GM21786 (cell line): ENCODE results near the gene JAK1.
A peak's percentile ranks its signal among the peaks of the same experiment; 100 is the strongest.
"Not testable (repeated sequence)": the region's sequence is repeated elsewhere in the genome, so short reads cannot be mapped to it uniquely, and the experiment has no call there.

Source experiments
- ATAC-seq: cut with Tn5 transposase; IDR thresholded peaks from one replicate; pipeline ENCODE4 v1.9.1; 2021; ENCODE audit not compliant: unreplicated experiment

Gene JAK1

DNA sequence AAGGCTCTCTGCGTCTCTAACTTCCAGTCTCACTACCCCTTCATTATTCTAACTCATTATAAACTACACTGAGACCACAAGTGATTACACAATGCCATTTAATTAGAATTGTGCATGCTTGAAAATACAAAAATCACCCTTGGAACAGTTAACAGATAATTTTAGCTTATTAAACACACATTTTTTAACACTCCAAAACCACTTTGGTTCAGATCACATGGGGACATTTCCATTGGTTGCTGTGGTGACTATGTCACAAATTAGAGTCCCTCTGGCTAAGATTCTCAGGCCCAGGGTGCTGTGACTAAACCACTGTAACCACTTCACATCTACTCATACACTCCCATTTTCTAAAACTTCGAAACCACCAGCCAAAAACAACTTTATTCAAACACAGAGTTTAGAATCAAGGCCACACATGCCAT, 43.0 kb downstream of the JAK1 start:
- no peak for ATAC-seq

DNA sequence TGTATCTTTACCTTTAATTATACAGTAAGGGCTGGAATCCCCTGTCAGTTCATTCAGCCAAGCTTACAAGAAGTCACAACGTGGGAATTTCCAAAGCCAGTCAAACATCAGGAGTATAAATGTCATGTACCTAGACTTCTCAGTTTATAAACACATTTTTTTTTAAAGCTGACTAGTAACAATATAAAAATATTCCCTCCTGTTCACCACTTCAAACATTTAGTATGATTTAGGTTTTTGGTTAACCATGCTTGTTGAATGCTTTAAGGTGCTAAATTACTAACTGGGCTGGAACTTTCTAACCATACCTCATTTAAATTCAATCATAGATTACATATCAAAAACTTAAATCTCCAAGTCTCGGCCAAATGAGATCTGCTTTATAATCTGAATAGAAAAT, 44.0 kb downstream of the JAK1 start:
- ATAC-seq, result no peak

DNA sequence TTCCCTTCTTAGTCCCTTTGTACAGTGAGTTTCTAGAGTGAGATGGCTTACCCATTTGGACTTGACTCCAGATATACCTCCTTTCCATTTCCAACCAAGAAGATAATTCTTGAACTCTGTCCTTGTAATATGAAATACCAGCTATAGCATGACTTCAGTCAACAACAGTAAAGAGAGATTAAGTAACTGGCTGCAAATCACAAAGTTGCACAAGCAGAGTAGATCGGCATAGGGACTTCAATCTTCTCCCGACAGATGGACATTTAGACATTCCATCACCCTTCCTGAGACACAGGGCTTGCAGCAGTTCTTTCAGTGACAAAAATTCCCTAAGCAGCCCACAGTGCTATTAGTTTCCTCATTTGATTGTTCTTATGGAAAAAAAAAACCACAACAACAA, 44.6 kb downstream of the JAK1 start:
- ATAC-seq, result no peak

DNA sequence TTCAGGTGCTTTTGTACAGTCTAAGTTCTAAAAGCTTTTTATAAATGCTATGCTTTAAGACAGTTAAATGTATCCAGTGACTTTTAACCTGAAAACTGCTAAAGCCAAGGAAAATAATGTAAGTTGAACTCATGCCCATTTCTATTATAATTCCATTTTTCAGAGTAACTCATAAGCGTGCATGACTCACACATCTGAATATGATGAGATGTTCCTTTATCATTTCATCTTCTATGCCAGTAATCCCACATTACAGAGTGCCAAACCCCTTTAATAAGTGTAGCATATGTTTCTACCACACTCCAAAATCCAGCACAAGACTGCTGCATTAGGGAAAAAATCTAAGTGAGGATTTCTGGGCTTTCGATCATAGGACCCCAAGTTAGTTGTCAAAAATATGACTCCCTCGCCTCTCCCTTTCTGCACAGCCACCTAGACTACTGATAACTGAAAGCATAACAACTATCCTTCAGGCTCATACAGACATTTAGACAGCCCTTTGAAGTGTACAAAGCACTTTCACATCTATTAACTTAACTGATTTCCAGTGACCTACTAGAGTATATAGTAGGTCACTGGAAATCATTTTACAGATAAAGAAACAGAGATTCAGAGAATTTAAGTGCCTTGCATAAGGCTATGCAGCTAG, 45.3 kb downstream of the JAK1 start:
- no peak for ATAC-seq

GRCh38 chr1:64919120-64919519, 47.2 kb downstream of the JAK1 start:
- not testable (repeated sequence) for ATAC-seq

- ATAC-seq, result no peak
Measured at GRCh38 chr1:64917907-64918306, 48.4 kb downstream of the JAK1 start.

DNA sequence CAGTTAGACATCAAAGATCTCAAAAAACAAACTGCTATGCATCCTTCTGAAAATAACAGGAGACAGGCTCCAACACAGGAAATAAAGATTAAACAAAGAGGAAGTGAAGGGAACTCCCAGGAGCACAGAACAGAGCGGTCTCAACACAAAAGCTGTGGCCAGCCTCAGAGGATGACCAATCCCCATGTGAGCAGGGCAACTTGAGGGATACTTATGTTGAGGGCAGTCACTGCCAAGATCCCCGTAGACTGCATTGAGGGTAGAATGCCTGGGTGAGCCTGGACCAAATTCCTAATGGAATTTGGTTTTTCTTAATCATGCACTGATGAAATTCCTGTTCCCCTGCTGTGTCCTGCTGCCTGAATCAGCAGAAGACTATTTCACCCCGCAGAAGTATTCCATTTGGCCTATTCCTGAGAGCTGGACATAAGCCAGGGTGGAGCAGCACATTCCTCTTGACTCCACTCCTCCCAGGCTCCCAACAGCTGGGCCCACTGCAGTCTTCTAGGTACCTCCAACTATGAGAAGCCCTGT, 49.0 kb downstream of the JAK1 start:
- ATAC-seq, result no peak

DNA sequence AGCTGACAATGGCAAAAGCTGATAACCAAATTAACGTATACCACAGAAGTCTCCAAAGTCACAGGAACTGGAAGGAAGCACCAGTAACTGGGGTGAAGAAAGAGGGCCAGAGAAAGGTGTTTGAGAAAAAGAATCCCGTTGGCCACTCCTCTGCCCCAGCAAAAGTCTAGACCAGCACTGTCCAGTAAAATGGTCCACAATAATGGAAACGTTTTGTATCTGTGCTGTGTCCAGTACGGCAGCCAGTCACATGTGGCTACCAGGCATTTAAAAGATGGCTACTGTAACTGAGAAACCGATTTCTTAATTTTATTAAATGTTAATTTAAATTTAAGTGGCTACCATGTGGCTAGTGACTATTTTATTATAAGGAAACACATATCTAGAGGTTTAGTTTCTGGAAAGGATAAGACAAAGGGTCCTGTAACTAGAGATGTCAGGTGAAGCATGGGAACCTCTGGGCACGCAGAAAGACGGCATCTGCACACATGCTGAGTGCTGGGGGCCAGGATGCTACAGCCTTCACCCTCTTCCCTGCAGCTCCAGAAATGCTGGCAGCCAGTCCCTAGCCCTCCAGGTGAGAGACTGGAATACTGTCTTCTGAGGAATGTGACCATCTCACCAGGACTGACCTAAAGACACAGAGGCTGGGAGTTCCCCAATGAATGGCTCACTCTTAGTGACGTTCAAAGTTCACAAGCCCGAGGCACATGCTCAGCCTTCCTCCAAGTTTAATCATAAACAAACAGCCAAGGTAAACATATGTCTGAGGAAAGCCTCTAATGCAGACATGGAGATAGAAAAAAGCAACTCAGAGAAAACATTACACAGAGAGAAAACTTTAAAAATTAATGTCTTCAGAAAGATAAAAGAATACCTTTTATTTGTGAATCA, 50.7 kb downstream of the JAK1 start:
- ATAC-seq, result no peak

- no peak for ATAC-seq
Measured at GRCh38 chr1:64913361-64914015, 52.9 kb downstream of the JAK1 start.

GRCh38 chr1:64912191-64912590, 54.2 kb downstream of the JAK1 start:
- no peak for ATAC-seq

- no peak for ATAC-seq
Measured at GRCh38 chr1:64911326-64911725, 55.0 kb downstream of the JAK1 start.

DNA sequence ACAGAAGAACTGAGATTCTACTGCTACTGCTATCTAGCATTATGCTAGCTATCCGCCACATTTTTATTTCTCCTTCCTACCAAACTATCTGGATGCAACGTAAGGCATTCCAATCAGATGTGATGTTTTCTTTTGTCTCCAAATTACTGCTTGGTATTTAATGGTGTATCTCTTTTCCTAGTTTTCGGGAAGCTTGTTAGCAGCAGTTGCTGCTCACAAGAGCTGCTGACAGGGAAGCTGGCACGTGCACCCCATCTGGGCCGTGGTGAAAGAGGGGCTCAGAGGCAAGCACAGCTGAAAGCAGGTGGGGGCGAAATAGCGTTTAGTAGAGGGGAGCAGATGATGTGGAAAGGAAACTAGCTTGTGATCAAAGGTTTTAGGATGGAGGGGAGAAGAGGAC, 57.3 kb downstream of the JAK1 start:
- ATAC-seq, result no peak

DNA sequence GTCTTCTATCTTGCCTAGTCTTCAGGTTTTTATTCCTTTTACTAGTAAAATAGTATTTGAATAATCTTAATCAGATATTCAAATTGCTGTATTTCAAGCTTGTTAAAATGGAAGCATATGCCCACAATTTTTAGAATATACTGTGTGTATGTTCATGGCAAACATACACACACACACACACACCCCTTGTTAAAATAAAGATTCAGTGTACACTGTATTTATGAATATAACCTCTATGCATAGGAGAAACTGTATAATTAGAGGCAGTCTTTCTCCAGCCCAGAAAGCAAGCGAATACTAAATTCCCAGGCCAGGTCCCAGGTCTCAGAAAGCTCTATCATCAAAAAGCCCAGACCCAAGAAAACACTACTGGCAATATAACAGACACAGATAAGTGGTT, 57.8 kb downstream of the JAK1 start:
- ATAC-seq, result no peak

DNA sequence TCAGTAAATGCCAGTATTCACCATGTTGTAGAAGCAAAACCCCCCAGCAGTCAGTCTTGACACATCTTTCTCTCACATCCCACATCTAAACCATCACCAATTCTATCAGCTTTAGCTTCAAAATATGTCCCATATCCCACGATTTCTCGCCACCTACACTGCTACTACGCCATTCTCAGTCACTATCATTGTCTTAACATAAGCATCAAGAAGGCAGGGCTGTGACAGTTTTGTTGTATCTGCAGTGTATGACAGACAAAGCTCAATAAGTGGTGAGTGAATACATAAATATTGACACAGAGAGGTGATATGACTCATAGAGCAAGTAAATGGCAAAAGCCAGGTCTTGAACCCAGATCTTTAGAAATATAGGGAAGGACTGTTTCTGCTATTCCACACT, 59.9 kb downstream of the JAK1 start:
- ATAC-seq, result no peak

DNA sequence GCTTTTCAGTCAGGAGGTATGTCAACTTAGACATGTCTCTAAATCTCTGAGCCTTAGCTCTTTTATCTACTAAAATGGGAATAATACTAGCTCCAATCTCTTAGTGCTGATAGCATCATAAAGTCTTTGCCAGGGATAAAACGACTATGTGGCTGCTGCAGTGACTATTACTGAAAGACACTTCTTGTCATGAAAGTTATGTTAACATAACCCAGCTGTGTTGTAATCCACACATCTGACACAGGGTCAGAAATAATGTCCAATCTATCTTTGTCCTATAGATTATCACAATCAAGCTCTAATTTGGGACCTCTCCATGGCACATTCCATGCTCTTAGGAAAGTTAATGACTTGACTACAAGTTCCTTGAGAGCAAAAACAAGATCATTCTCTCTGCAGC, 62.8 kb downstream of the JAK1 start:
- ATAC-seq, result no peak

GRCh38 chr1:64901663-64902062, 64.7 kb downstream of the JAK1 start:
- no peak for ATAC-seq

DNA sequence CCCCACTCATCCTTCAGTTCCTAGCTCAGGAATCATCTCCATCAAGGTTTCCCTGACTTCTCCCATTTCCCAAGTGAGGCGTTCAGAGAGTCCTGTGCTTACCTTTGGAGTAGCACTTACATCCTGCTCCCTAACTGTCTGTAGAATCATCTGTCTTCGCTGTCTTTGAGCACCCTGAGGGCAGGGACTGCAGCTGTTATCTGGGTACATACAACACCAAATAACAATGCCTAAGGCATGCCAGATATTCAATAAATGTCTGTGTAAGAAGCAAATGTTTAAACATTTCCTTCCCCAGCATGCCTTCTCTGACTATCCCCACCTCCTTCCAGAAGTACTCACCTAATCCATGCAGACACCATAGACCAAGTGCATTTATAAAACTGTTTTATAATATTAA, 65.4 kb downstream of the JAK1 start:
- no peak for ATAC-seq

DNA sequence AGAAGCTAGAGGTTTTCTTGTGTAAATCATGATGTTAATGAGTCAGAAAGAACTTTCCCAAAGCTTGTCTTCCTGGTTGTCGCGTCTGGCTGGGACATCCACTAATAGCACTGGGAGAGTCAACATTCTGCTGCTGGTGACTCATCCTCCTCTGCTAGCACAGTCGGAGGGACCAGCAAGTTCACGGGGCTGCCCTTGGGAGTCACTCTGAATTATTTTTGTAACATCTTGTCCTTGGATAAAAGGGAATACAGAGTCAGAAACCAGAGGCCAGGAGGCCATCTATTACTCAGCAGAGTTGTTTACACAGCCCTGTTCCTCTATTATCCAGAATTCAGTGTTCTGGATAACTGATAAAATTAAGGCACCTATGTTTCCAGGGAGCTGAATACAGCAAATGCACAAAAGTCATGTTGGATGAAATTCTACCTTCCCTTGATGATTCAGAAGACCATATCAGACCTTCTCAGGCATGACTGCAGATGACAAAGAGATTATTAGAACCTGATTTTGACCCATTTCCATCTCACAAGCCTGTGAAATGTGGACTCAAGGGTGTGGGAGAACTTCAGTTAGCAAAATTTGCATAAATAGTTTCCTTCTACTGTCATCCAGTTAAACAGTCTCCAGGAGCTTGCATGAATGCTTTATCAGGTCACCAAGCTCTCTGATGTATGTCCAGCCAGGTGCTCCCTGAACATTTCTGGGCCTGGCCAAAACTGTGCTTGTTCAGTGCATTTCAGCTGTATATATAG, 68.1 kb downstream of the JAK1 start:
- ATAC-seq, result peak; percentile 65

DNA sequence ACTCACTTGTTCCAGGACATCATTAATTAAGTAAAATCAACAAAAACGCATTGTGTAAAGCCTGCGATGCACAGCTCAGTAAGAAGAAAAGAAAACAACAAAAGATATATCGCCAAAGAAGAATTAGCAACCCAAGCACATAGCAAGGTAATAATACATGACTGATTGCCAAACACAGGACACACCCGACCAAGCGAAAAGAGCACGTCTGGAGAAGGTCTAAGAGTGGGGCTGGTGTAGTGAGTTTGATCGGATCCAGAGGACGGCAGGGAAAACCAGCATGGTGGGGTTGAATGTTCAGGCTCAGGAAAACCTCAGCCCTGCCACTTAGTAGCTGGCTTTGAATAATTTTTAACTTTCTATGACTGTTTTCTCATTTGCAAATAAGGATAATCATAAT, 69.8 kb downstream of the JAK1 start:
- ATAC-seq, result no peak

DNA sequence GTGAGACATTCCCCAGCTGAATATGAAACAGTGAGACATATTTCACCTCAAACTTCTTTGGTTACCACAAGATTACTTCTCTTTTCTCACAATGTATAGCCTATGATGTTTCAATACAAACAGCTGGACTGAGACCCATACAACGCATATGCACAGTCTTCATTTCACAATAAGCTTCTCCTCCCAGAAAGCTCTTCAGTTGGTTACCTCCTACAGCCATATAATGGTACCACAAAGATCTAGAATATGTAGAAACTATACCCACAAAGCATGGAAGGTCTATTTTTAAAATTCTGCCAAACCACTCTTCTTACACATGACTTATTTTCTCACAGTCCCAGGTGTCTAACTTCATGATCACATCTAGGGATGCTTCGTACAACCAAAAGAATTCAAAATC, 70.8 kb downstream of the JAK1 start:
- ATAC-seq, result peak; percentile 64
